HCT116 (cell line): ENCODE results near the gene ZMYM2. TPM values are rescaled to one million over a fixed set of nuclear protein-coding genes. Genes with fewer than 3 reads are reported as not detected.

Experiments
- ATAC-seq: fragments of 200-7000 bp; cut with Tn5 transposase; 2 replicates; pipeline ENCODE4 v1.9.1; 2020; ENCODE audit warnings: mild to moderate bottlenecking, moderate library complexity
- BruUV-seq: library from RNA; stranded (reverse); fragments of 400-500 nt; replicated peaks from 2 replicates; lab custom pipeline; 2021; lab: Mats Ljungman, UMichigan
- CTCF ChIA-PET: fragments of 300-600 bp; sonication (Branson Sonifier 250); formaldehyde crosslinking; loops from one replicate; lab custom pipeline; 2021; ENCODE audit warnings: antibody characterized with exemption; lab: Charles Lee
- POLR2A ChIA-PET: fragments of 300-600, 350-600 bp; sonication (Branson Sonifier 250); formaldehyde crosslinking; loops from one replicate; lab custom pipeline; 2021; ENCODE audit warnings: antibody characterized with exemption; lab: Charles Lee
- RAD21 ChIA-PET, 2 experiments: fragments of 300-600 bp; sonication (Branson Sonifier 250); formaldehyde crosslinking; loops; one replicate each; lab custom pipeline; 2023; ENCODE audit warnings: low total read pairs in 2 of 2; ENCODE audit not compliant: uncharacterized antibody in 2 of 2, unreplicated experiment in 2 of 2, low non-redundant PET in 1 of 2; lab: Charles Lee
- DNase-seq: peaks from one replicate; pipeline ENCODE4 v3.0.0-alpha.2; 2010; ENCODE audit warnings: low read depth, low spot score
- H2AFZ ChIP-seq: fragments of 200-600 bp; shearing (Covaris generic), sonication (generic); 2 replicates; pipeline ENCODE4 v1.6.1; 2017; ENCODE audit warnings: low read depth, mixed run types, mixed read lengths, antibody characterized with exemption, low read length; ENCODE audit not compliant: poor library complexity, severe bottlenecking
- H3K27ac ChIP-seq: 2 replicates; pipeline ENCODE4 v1.5.1; 2012; ENCODE audit warnings: low read depth, low read length
- H3K27me3 ChIP-seq: fragments of 200-600 bp; sonication (generic); 2 replicates; pipeline ENCODE4 v1.6.1; 2016; ENCODE audit warnings: mixed run types, low read length, mixed read lengths; ENCODE audit not compliant: insufficient read depth
- H3K36me3 ChIP-seq, 2 experiments: fragments of 200-500 bp in 1 of 2; fragments of 200-600 bp in 1 of 2; sonication (Bioruptor generic) in 1 of 2; sonication (generic) in 1 of 2; 2 replicates each; pipeline versions ENCODE4 v1.5.1 to v1.6.1; 2014 to 2016; ENCODE audit warnings: low read length in 2 of 2, inconsistent platforms in 1 of 2, mixed read lengths in 1 of 2, mixed run types in 1 of 2; ENCODE audit not compliant: insufficient read depth in 2 of 2, control insufficient read depth in 1 of 2
- H3K4me1 ChIP-seq, 2 experiments: fragments of 200-600 bp in 1 of 2; sonication (generic) in 1 of 2; 2 replicates each; pipeline versions ENCODE4 v1.5.1 to v1.6.1; 2012 to 2017; ENCODE audit warnings: low read length in 2 of 2, inconsistent platforms in 1 of 2, mild to moderate bottlenecking in 1 of 2, mixed read lengths in 1 of 2, mixed run types in 1 of 2, moderate library complexity in 1 of 2; ENCODE audit not compliant: insufficient read depth in 2 of 2, control insufficient read depth in 1 of 2
- H3K4me2 ChIP-seq: fragments of 200-600 bp; sonication (generic); 2 replicates; pipeline ENCODE4 v1.6.1; 2017; ENCODE audit warnings: mixed run types, low read length, mixed read lengths
- H3K4me3 ChIP-seq, 2 experiments: fragments of 200-600 bp in 1 of 2; sonication (generic) in 1 of 2; replicated peaks in 1 of 2; 2 replicates each; pipeline ENCODE4 v1.5.1; 2011 to 2016; ENCODE audit warnings: low read length in 2 of 2, control low read depth in 1 of 2, low read depth in 1 of 2, mild to moderate bottlenecking in 1 of 2, mixed read lengths in 1 of 2, mixed run types in 1 of 2
- H3K79me2 ChIP-seq: fragments of 200-600 bp; sonication (generic); 2 replicates; pipeline ENCODE4 v1.6.1; 2017; ENCODE audit warnings: mild to moderate bottlenecking, mixed run types, low read length, moderate library complexity, mixed read lengths; ENCODE audit not compliant: insufficient read depth
- H3K9ac ChIP-seq: fragments of 200-600 bp; sonication (generic); 2 replicates; pipeline ENCODE4 v1.6.1; 2016; ENCODE audit warnings: low read length, mixed read lengths
- H3K9me2 ChIP-seq: fragments of 200-600 bp; sonication (generic), shearing (Covaris generic); 2 replicates; pipeline ENCODE4 v1.6.1; 2017; ENCODE audit warnings: mixed run types, mild to moderate bottlenecking, moderate library complexity; ENCODE audit not compliant: insufficient read depth
- H3K9me3 ChIP-seq, 2 experiments: fragments of 200-500 bp in 1 of 2; fragments of 200-600 bp in 1 of 2; sonication (Bioruptor generic) in 1 of 2; sonication (generic) in 1 of 2; 2 replicates each; pipeline ENCODE4 v1.6.1; 2014 to 2017; ENCODE audit warnings: low read length in 2 of 2, mixed read lengths in 2 of 2, inconsistent platforms in 1 of 2, low read depth in 1 of 2, mild to moderate bottlenecking in 1 of 2, mixed run types in 1 of 2, moderate library complexity in 1 of 2; ENCODE audit not compliant: control insufficient read depth in 1 of 2, insufficient read depth in 1 of 2
- H4K20me1 ChIP-seq: fragments of 200-600 bp; sonication (generic), shearing (Covaris generic); 2 replicates; pipeline ENCODE4 v1.6.1; 2017; ENCODE audit warnings: mixed run types, mild to moderate bottlenecking, moderate library complexity; ENCODE audit not compliant: insufficient read depth
- ATF3 ChIP-seq: IDR thresholded peaks from 2 replicates; pipeline ENCODE4 v1.6.1; 2012
- CEBPB ChIP-seq: IDR thresholded peaks from 2 replicates; pipeline ENCODE4 v1.6.1; 2012; ENCODE audit warnings: low read depth
- CTCF ChIP-seq, 3 experiments: fragments of 200-600 bp in 1 of 3; sonication (generic) in 1 of 3; IDR thresholded peaks in 2 of 3; conservative IDR thresholded peaks in 1 of 3; 2 replicates each; pipeline ENCODE4 v1.5.1; 2012 to 2017; ENCODE audit warnings: low read depth in 2 of 3, low read length in 2 of 3, antibody characterized with exemption in 1 of 3, borderline replicate concordance in 1 of 3, control low read depth in 1 of 3, mild to moderate bottlenecking in 1 of 3, mixed read lengths in 1 of 3, mixed run types in 1 of 3, moderate library complexity in 1 of 3; ENCODE audit not compliant: insufficient read depth in 1 of 3
- EGR1 ChIP-seq: IDR thresholded peaks from 2 replicates; pipeline ENCODE4 v1.6.1; 2012; ENCODE audit warnings: low read depth
- ELF1 ChIP-seq: IDR thresholded peaks from 2 replicates; pipeline ENCODE4 v1.6.1; 2012; ENCODE audit warnings: low read depth, borderline replicate concordance
- EZH2 ChIP-seq: fragments of 200-600 bp; sonication (generic); IDR thresholded peaks from 2 replicates; pipeline ENCODE4 v1.6.1; 2017; ENCODE audit warnings: antibody characterized with exemption, mixed run types
- FOSL1 ChIP-seq: IDR thresholded peaks from 2 replicates; pipeline ENCODE4 v1.6.1; 2012; ENCODE audit warnings: low read depth
- JUND ChIP-seq: IDR thresholded peaks from 2 replicates; pipeline ENCODE4 v1.6.1; 2012
- POLR2A ChIP-seq: IDR thresholded peaks from 2 replicates; pipeline ENCODE4 v1.7.0; 2011; ENCODE audit warnings: borderline replicate concordance; ENCODE audit not compliant: insufficient read depth, insufficient read length; ENCODE audit errors: extremely low read depth
- POLR2AphosphoS5 ChIP-seq: IDR thresholded peaks from 2 replicates; pipeline ENCODE4 v1.6.1; 2011; ENCODE audit warnings: mild to moderate bottlenecking, low read depth, low read length, moderate library complexity
- SIN3A ChIP-seq: IDR thresholded peaks from 2 replicates; pipeline ENCODE4 v1.6.1; 2012; ENCODE audit warnings: low read depth
- ZNF274 ChIP-seq: fragments of 200-500 bp; sonication (Bioruptor generic); IDR thresholded peaks from 2 replicates; pipeline ENCODE4 v1.6.1; 2014; ENCODE audit warnings: mild to moderate bottlenecking, low read depth, low read length, inconsistent platforms
- intact Hi-C: fragments of 100-400 bp; cut with micrococcal nuclease; formaldehyde crosslinking; loops from 2 replicates; pipeline ENCODE4 v1.10.0; 2022
- total RNA-seq: library from RNA; stranded (reverse); gene quantifications from one replicate; pipeline ENCODE4 v1.2.1, GENCODE V29; 2021; ENCODE audit not compliant: unreplicated experiment

The ZMYM2 gene
- total RNA-seq, 1 experiment from 2014 or later: 53.0 TPM

GRCh38 chr13:20093951-20094350 is 135.4 kb downstream of the ZMYM2 start:
- no TSS peak for BruUV-seq
- Histone ChIP-seq H3K4me1 (no peaks in the 10 kb centered on the region), H3K27me3 (no peaks in the 10 kb centered on the region), H3K4me2 (no peak overlapping the region), H3K36me3 (no peaks in the 10 kb centered on the region), H3K79me2 (no peaks in the 10 kb centered on the region), H3K9me3 (no peaks in the 10 kb centered on the region), H3K9ac (no peak overlapping the region), H4K20me1 (no peaks in the 10 kb centered on the region), H2AFZ (no peak overlapping the region), H3K9me2 (no peaks in the 10 kb centered on the region), H3K4me3 (no peak overlapping the region), H3K27ac (no peak overlapping the region)
- ChIA-PET RAD21 (no interaction called here), POLR2A (no interaction called here), CTCF (no interaction called here)
- intact Hi-C loops: no loop called here
- TF ChIP-seq ELF1: no peak
- TF ChIP-seq EZH2: no peak
- TF ChIP-seq POLR2AphosphoS5: no peak
- no peak for TF ChIP-seq FOSL1
- no peak for TF ChIP-seq EGR1
- no peak for TF ChIP-seq CTCF (IDR thresholded peaks at IDR 0.05 in 2 of 3, conservative IDR thresholded peaks at IDR 0.05 in 1 of 3; ENCODE audit: borderline replicate concordance in 1 of 3, insufficient read depth in 1 of 3, low read depth in 2 of 3, low read length in 2 of 3)
- no peak for TF ChIP-seq ZNF274
- TF ChIP-seq CEBPB: no peak
- TF ChIP-seq ATF3: no peak
- TF ChIP-seq JUND: no peak
- no peak for TF ChIP-seq SIN3A
- TF ChIP-seq POLR2A: no peak
- ATAC-seq: no peak
- no peak for DNase-seq
